Activated T-cell treated with anti-CD3 and anti-CD28 coated beads for 1 hour (primary cell): ENCODE data around the gene ARL6IP4.

Experiments used
- DNase-seq: peaks from one replicate; pipeline ENCODE4 v3.0.0-alpha.2; 2020; ENCODE audit warnings: low read depth

The ARL6IP4 gene

GRCh38 chr12:122978507-122978955 lies 1.9 kb upstream of the ARL6IP4 start:
- no peak for DNase-seq

GRCh38 chr12:122979001-122979907 lies 1.2 kb upstream of the ARL6IP4 start:
- DNase-seq = no peak

- DNase-seq = no peak
Measured at GRCh38 chr12:122979908-122980182, 636 bp upstream of the ARL6IP4 start.

- DNase-seq = no peak
Measured at GRCh38 chr12:122981036-122981471, 573 bp downstream of the ARL6IP4 start.

- no peak for DNase-seq
Measured at GRCh38 chr12:122981587-122982476, 1.4 kb downstream of the ARL6IP4 start.

- no peak for DNase-seq
Measured at GRCh38 chr12:122982477-122982815, 2.0 kb downstream of the ARL6IP4 start.

- DNase-seq = no peak
Measured at GRCh38 chr12:122982963-122983788, 2.7 kb downstream of the ARL6IP4 start.

GRCh38 chr12:122983789-122984515 lies 3.5 kb downstream of the ARL6IP4 start:
- no peak for DNase-seq

GRCh38 chr12:122984612-122985337 lies 4.3 kb downstream of the ARL6IP4 start:
- no peak for DNase-seq

- no peak for DNase-seq
Measured at GRCh38 chr12:122985338-122986257, 5.1 kb downstream of the ARL6IP4 start.

GRCh38 chr12:122986258-122986871 lies 5.9 kb downstream of the ARL6IP4 start:
- no peak for DNase-seq

- no peak for DNase-seq
Measured at GRCh38 chr12:122987086-122987951, 6.8 kb downstream of the ARL6IP4 start.

- no peak for DNase-seq
Measured at GRCh38 chr12:122988036-122988435, 7.6 kb downstream of the ARL6IP4 start.

- no peak for DNase-seq
Measured at GRCh38 chr12:122988612-122989212, 8.2 kb downstream of the ARL6IP4 start.

- DNase-seq = no peak
Measured at GRCh38 chr12:122989225-122989839, 8.9 kb downstream of the ARL6IP4 start.

- DNase-seq = no peak
Measured at GRCh38 chr12:122989874-122990419, 9.5 kb downstream of the ARL6IP4 start.

- no peak for DNase-seq
Measured at GRCh38 chr12:122990561-122990960, 10.1 kb downstream of the ARL6IP4 start.
